Fibroblast of mammary gland (primary cell): ENCODE results near the gene TTC28.
"Not testable (repeated sequence)": the region's sequence is repeated elsewhere in the genome, so short reads cannot be mapped to it uniquely, and the experiment has no call there.

Experiments
- DNase-seq: peaks from one replicate; pipeline ENCODE4 v3.0.0-alpha.2; 2010; ENCODE audit warnings: low read depth
- H3K4me3 ChIP-seq: 2 replicates; pipeline ENCODE4 v1.5.1; 2011; ENCODE audit warnings: low read depth, mild to moderate bottlenecking, low read length, moderate library complexity; ENCODE audit not compliant: control insufficient read depth
- TF ChIP-seq, protein P1 (sequence below): conservative IDR thresholded peaks from 2 replicates; pipeline ENCODE4 v1.5.1; 2011; ENCODE audit warnings: low read depth, low read length, inconsistent platforms; ENCODE audit not compliant: control insufficient read depth, insufficient read depth

The TTC28 gene

DNA sequence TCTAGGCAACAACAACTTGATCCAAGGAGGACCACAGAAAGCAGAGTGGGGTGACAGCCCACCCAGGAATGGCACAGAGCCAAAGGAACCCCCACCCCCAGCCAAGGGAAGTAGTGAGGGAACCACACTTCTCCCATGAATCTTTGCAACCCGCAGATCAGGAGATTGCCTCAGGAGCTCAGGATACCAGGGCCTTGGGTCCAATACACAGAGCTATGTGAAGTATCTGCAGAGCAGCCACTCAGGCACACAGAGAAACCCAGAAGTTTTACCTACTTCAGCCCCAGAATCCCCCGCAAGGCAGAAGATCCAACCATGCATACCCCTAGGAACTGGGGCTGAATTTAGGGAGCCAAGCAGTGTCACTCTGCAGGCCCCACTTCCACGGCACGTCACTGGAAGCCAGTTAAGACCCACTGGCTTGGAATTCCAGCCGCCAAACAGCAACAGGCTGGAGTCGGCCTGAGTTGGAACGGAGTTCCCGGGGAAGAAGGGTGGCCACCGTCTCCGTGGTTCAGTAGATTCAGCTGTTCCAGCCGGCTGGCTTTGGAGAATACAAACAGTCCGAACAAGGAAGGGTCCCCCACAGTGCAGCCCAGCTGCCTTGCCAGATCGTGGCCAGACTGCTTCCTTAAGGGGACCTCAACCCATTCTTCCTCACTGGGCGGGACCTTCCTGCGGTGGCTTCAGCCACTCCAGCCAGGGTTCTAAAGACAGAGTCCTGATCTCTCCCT is 174.1 kb downstream of the TTC28 start:
- H3K4me3 ChIP-seq, result no peak overlapping the region
- TF ChIP-seq, protein P1, sequence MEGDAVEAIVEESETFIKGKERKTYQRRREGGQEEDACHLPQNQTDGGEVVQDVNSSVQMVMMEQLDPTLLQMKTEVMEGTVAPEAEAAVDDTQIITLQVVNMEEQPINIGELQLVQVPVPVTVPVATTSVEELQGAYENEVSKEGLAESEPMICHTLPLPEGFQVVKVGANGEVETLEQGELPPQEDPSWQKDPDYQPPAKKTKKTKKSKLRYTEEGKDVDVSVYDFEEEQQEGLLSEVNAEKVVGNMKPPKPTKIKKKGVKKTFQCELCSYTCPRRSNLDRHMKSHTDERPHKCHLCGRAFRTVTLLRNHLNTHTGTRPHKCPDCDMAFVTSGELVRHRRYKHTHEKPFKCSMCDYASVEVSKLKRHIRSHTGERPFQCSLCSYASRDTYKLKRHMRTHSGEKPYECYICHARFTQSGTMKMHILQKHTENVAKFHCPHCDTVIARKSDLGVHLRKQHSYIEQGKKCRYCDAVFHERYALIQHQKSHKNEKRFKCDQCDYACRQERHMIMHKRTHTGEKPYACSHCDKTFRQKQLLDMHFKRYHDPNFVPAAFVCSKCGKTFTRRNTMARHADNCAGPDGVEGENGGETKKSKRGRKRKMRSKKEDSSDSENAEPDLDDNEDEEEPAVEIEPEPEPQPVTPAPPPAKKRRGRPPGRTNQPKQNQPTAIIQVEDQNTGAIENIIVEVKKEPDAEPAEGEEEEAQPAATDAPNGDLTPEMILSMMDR, result no peak
- no peak for DNase-seq

- H3K4me3 ChIP-seq, result no peak overlapping the region
- no peak for DNase-seq
- TF ChIP-seq, protein P1, result no peak
Observed at GRCh38 chr22:28500006-28500405, 179.6 kb downstream of the TTC28 start.

DNA sequence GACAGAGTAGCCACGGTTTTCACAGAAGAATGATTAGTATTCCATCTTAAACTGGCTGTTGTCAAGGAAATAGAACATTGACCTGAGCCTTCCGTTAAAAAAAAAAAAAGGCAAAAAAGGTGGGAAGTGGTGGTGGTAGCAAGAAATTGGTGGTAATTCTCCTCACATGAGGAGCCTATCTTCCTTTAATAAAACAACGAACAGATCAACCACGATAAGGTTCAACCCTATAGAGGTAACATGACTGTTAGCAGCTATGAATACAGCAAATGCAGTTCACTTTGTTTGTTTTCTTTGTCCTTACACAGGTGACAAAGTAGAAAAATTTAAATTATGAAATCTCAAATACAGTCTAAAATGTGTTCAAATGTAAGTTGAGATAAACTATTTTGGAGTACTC is 181.6 kb downstream of the TTC28 start:
- H3K4me3 ChIP-seq, result no peak overlapping the region
- TF ChIP-seq, protein P1, result no peak
- no peak for DNase-seq

GRCh38 chr22:28497188-28497587 is 182.5 kb downstream of the TTC28 start:
- no peak overlapping the region for H3K4me3 ChIP-seq
- DNase-seq, result no peak
- TF ChIP-seq, protein P1, result no peak

GRCh38 chr22:28491289-28491688 is 188.4 kb downstream of the TTC28 start:
- not testable (repeated sequence) for DNase-seq

DNA sequence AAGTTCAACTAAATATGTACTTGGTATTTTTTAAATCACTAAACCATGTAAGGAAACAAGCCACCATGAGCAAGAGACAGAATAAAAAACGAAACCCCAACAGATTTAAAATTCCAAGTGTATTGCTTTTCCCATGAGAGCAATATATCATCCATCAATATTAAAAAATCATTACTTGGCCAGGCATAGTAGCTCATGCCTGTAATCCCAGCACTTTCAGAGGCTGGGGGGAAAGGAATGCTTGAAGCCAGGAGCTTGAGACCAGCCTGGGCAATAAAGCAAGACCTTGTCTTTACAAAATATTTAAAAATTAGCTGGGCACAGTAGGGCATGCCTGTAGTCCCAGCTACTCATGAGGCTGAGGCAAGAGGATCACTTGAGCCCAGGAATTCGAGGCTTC is 190.8 kb downstream of the TTC28 start:
- DNase-seq, result no peak
- no peak overlapping the region for H3K4me3 ChIP-seq
- TF ChIP-seq, protein P1, result no peak

More at GRCh38 chr22:28491289-28491688, 188.4 kb downstream of the TTC28 start:
- H3K4me3 ChIP-seq, result not testable (repeated sequence)

DNA sequence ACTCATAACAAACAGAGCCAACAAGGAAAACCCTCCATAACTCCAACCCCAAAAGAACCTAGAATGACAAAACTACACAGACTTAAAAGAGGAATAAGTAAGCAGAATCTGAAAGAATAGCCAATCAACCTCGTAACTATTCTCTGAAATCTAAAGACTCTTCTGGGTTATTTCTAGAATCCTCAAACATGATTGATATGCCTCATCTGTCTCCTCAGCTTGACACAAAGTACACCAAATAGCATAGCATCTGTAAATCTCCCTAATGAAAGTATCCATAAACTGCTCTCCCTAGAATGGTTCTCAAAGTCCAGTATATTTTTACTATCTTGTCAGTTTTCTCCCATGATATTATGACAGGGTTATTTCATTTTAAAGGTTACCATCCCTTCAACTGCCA is 195.0 kb downstream of the TTC28 start:
- no peak for DNase-seq
- no peak overlapping the region for H3K4me3 ChIP-seq
- TF ChIP-seq, protein P1, result no peak
